ENCODE data around the gene TRIM36. TPM values are rescaled to one million over a fixed set of nuclear protein-coding genes. Genes with fewer than 3 reads are reported as not detected.

Gene TRIM36
- total RNA-seq, 6 experiments from 2014 or later: 0.26 to 0.55 (median 0.36) TPM

GRCh38 chr5:115109356-115109755, 60.4 kb downstream of the TRIM36 start:
- H3K27me3 Mint-ChIP-seq (ENCODE audit: insufficient read depth): peaks cover 7% of the 10 kb centered on the region
- H3K27ac Mint-ChIP-seq: no peak overlapping the region
- H3K4me1 Mint-ChIP-seq (ENCODE audit: low read depth): no peaks in the 10 kb centered on the region
- no peaks in the 10 kb centered on the region for H3K9me3 Mint-ChIP-seq
- H3K4me3 Mint-ChIP-seq: no peak overlapping the region
- no peaks in the 10 kb centered on the region for H3K36me3 Mint-ChIP-seq (ENCODE audit: low read depth)
- DNase-seq: no peak
- TF ChIP-seq CTCF (IDR thresholded peaks at IDR 0.05): no peak

GRCh38 chr5:115100319-115100955, 69.3 kb downstream of the TRIM36 start:
- peak; percentile 3 for DNase-seq
- TF ChIP-seq CTCF (IDR thresholded peaks at IDR 0.05): no peak
- H3K9me3 Mint-ChIP-seq: no peaks in the 10 kb centered on the region
- H3K4me1 Mint-ChIP-seq (ENCODE audit: low read depth): peaks cover 10% of the 10 kb centered on the region; the same call in 1 of the 2 replicates
- H3K36me3 Mint-ChIP-seq (ENCODE audit: low read depth): no peaks in the 10 kb centered on the region
- peaks cover 6% of the 10 kb centered on the region for H3K27me3 Mint-ChIP-seq (ENCODE audit: insufficient read depth)
- no peak overlapping the region for H3K27ac Mint-ChIP-seq
- H3K4me3 Mint-ChIP-seq: no peak overlapping the region

GRCh38 chr5:115098041-115098702, 71.5 kb downstream of the TRIM36 start:
- TF ChIP-seq CTCF (IDR thresholded peaks at IDR 0.05): peak; percentile 87
- H3K4me1 Mint-ChIP-seq (ENCODE audit: low read depth): peaks cover 10% of the 10 kb centered on the region; the same call in 1 of the 2 replicates
- peaks cover 8% of the 10 kb centered on the region for H3K27me3 Mint-ChIP-seq (ENCODE audit: insufficient read depth)
- no peak overlapping the region for H3K4me3 Mint-ChIP-seq
- H3K27ac Mint-ChIP-seq: no peak overlapping the region
- no peaks in the 10 kb centered on the region for H3K9me3 Mint-ChIP-seq
- no peaks in the 10 kb centered on the region for H3K36me3 Mint-ChIP-seq (ENCODE audit: low read depth)
- DNase-seq: peak; percentile 49

- H3K36me3 Mint-ChIP-seq (ENCODE audit: low read depth): no peaks in the 10 kb centered on the region
- peaks cover 10% of the 10 kb centered on the region; the same call in 1 of the 2 replicates for H3K4me1 Mint-ChIP-seq (ENCODE audit: low read depth)
- no peaks in the 10 kb centered on the region for H3K9me3 Mint-ChIP-seq
- H3K27ac Mint-ChIP-seq: no peak overlapping the region
- no peak for TF ChIP-seq CTCF (IDR thresholded peaks at IDR 0.05)
- no peak overlapping the region for H3K4me3 Mint-ChIP-seq
- peaks cover 8% of the 10 kb centered on the region for H3K27me3 Mint-ChIP-seq (ENCODE audit: insufficient read depth)
- no peak for DNase-seq
These were observed 72.5 kb downstream of the TRIM36 start for GRCh38 chr5:115097236-115097635.

- H3K27ac Mint-ChIP-seq: no peak overlapping the region
- no peaks in the 10 kb centered on the region for H3K36me3 Mint-ChIP-seq (ENCODE audit: low read depth)
- peaks cover 10% of the 10 kb centered on the region; the same call in 1 of the 2 replicates for H3K4me1 Mint-ChIP-seq (ENCODE audit: low read depth)
- no peaks in the 10 kb centered on the region for H3K9me3 Mint-ChIP-seq
- peaks cover 6% of the 10 kb centered on the region for H3K27me3 Mint-ChIP-seq (ENCODE audit: insufficient read depth)
- no peak for TF ChIP-seq CTCF (IDR thresholded peaks at IDR 0.05)
- H3K4me3 Mint-ChIP-seq: no peak overlapping the region
- no peak for DNase-seq
These were observed 73.5 kb downstream of the TRIM36 start for GRCh38 chr5:115096034-115096769.
